ENCODE data around the gene HDAC11. TPM values are rescaled to one million over a fixed set of nuclear protein-coding genes. Genes with fewer than 3 reads are reported as not detected.

Gene HDAC11
- total RNA-seq, 4 donors from 2014 or later: 19.8 to 44.0 (median 27.1) TPM

- Histone ChIP-seq H3K4me1 (no peaks in the 10 kb centered on the region), H3K27me3 (no peaks in the 10 kb centered on the region), H3K27ac (peak overlapping the region in 3 of 4 donors; percentile 18 to 45 (median 34)), H3K9me3 (no peaks in the 10 kb centered on the region), H3K36me3 (no peaks in the 10 kb centered on the region), H3K4me3 (no peak overlapping the region)
- no peak for DNase-seq
- WGBS, 2 donors (ENCODE audit: low coverage in 1 of 2): 73 to 75% methylated on average over 11 to 20 of the region's 20 CpGs
- in situ Hi-C loops (cut with MboI; ENCODE audit: low pct_ligation_motif_present in 1 of 4, low pct_unique_long_range_greater_than_20kb in 1 of 4, low sequenced_read_pairs in 3 of 4) (no loop called here), intact Hi-C loops (cut with DNase I; ENCODE audit: low total_unique reads) (no loop called here)
- TF ChIP-seq POLR2AphosphoS5 (IDR thresholded peaks at IDR 0.05): no peak
These were observed 45.9 kb downstream of the HDAC11 start for GRCh38 chr3:13525827-13526625.

- Histone ChIP-seq H3K4me3 (no peak overlapping the region), H3K4me1 (no peaks in the 10 kb centered on the region), H3K9me3 (no peaks in the 10 kb centered on the region), H3K36me3 (no peaks in the 10 kb centered on the region), H3K27ac (peak overlapping the region in 1 of 4 donors; percentile 34), H3K27me3 (no peaks in the 10 kb centered on the region)
- TF ChIP-seq POLR2A (IDR thresholded peaks at IDR 0.05): no peak
- no peak for TF ChIP-seq POLR2AphosphoS5 (IDR thresholded peaks at IDR 0.05)
- TF ChIP-seq CTCF (IDR thresholded peaks at IDR 0.05): no peak
- no peak for TF ChIP-seq EP300 (IDR thresholded peaks at IDR 0.05; ENCODE audit: low read depth)
- in situ Hi-C loops (cut with MboI; ENCODE audit: low pct_ligation_motif_present in 1 of 4, low pct_unique_long_range_greater_than_20kb in 1 of 4, low sequenced_read_pairs in 3 of 4): no loop called here
- DNase-seq: no peak
- WGBS, 2 donors (ENCODE audit: low coverage in 1 of 2): 65 to 83% methylated on average over 1 to 5 of the region's 5 CpGs
- intact Hi-C loops (cut with DNase I; ENCODE audit: low total_unique reads): no loop called here
These were observed 46.5 kb downstream of the HDAC11 start for GRCh38 chr3:13526626-13526949.

- WGBS, 2 donors (ENCODE audit: low coverage in 1 of 2): 70% methylated on average over 11 of the region's 11 CpGs; no CpG with 5 or more reads in 1 of the 2 donors
- Histone ChIP-seq H3K36me3 (no peaks in the 10 kb centered on the region), H3K4me3 (no peak overlapping the region), H3K4me1 (no peaks in the 10 kb centered on the region), H3K27me3 (no peaks in the 10 kb centered on the region), H3K9me3 (no peaks in the 10 kb centered on the region), H3K27ac (no peak overlapping the region)
- DNase-seq: no peak
- no peak for TF ChIP-seq EP300 (IDR thresholded peaks at IDR 0.05; ENCODE audit: low read depth)
- TF ChIP-seq CTCF (IDR thresholded peaks at IDR 0.05): no peak
- no peak for TF ChIP-seq POLR2AphosphoS5 (IDR thresholded peaks at IDR 0.05)
- TF ChIP-seq POLR2A (IDR thresholded peaks at IDR 0.05): no peak
- in situ Hi-C loops (cut with MboI; ENCODE audit: low pct_ligation_motif_present in 1 of 4, low pct_unique_long_range_greater_than_20kb in 1 of 4, low sequenced_read_pairs in 3 of 4): no loop called here
- intact Hi-C loops (cut with DNase I; ENCODE audit: low total_unique reads): no loop called here
These were observed 48.2 kb downstream of the HDAC11 start for GRCh38 chr3:13528217-13528867.

- in situ Hi-C loops (cut with MboI; ENCODE audit: low pct_ligation_motif_present in 1 of 4, low pct_unique_long_range_greater_than_20kb in 1 of 4, low sequenced_read_pairs in 3 of 4) (no loop called here), intact Hi-C loops (cut with DNase I; ENCODE audit: low total_unique reads) (no loop called here)
- 56 to 75% methylated on average over 4 to 5 of the region's 5 CpGs for WGBS, 2 donors (ENCODE audit: low coverage in 1 of 2)
- Histone ChIP-seq H3K27ac (no peak overlapping the region), H3K36me3 (no peaks in the 10 kb centered on the region), H3K27me3 (no peaks in the 10 kb centered on the region), H3K9me3 (no peaks in the 10 kb centered on the region), H3K4me1 (no peaks in the 10 kb centered on the region), H3K4me3 (no peak overlapping the region)
- no peak for DNase-seq
- no peak for TF ChIP-seq CTCF (IDR thresholded peaks at IDR 0.05)
- TF ChIP-seq POLR2A (IDR thresholded peaks at IDR 0.05): no peak
- TF ChIP-seq POLR2AphosphoS5 (IDR thresholded peaks at IDR 0.05): no peak
- TF ChIP-seq EP300 (IDR thresholded peaks at IDR 0.05; ENCODE audit: low read depth): no peak
These were observed 49.3 kb downstream of the HDAC11 start for GRCh38 chr3:13529196-13530112.
